Gastrocnemius medialis (tissue), 4 donors: ENCODE results near the gene EYS.

Experiments used
- POLR2A ChIP-seq, 2 donors: fragments of 450-650 bp; IDR thresholded peaks; one replicate each; pipeline ENCODE4 v1.6.1; 2017; ENCODE audit warnings: antibody characterized with exemption in 2 of 2, mild to moderate bottlenecking in 2 of 2, moderate library complexity in 2 of 2
- TF ChIP-seq, protein P1 (sequence below), 5 experiments: fragments of 450-650 bp in 3 of 5; fragments of 200-600 bp in 2 of 5; sonication (generic) in 2 of 5; IDR thresholded peaks in 4 of 5; conservative IDR thresholded peaks in 1 of 5; 1 replicate in 4 of 5; 2 replicates in 1 of 5; pipeline ENCODE4 v1.5.1; 2016 to 2019; ENCODE audit warnings: antibody characterized with exemption in 5 of 5, mild to moderate bottlenecking in 3 of 5, moderate library complexity in 3 of 5

GRCh38 chr6:63676412-63677114 lies 2030.5 kb downstream of the EYS start:
- TF ChIP-seq, protein P1, sequence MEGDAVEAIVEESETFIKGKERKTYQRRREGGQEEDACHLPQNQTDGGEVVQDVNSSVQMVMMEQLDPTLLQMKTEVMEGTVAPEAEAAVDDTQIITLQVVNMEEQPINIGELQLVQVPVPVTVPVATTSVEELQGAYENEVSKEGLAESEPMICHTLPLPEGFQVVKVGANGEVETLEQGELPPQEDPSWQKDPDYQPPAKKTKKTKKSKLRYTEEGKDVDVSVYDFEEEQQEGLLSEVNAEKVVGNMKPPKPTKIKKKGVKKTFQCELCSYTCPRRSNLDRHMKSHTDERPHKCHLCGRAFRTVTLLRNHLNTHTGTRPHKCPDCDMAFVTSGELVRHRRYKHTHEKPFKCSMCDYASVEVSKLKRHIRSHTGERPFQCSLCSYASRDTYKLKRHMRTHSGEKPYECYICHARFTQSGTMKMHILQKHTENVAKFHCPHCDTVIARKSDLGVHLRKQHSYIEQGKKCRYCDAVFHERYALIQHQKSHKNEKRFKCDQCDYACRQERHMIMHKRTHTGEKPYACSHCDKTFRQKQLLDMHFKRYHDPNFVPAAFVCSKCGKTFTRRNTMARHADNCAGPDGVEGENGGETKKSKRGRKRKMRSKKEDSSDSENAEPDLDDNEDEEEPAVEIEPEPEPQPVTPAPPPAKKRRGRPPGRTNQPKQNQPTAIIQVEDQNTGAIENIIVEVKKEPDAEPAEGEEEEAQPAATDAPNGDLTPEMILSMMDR (IDR thresholded peaks at IDR 0.05 in 4 of 5, conservative IDR thresholded peaks at IDR 0.05 in 1 of 5): no peak
- TF ChIP-seq POLR2A (IDR thresholded peaks at IDR 0.05): no peak
